ELR (cell line): Measurements from ENCODE around the gene NAV2.

Source experiments
- DNase-seq: peaks from one replicate; pipeline ENCODE4 v3.0.0-alpha.2; 2015; ENCODE audit warnings: low read depth

NAV2 gene

DNA sequence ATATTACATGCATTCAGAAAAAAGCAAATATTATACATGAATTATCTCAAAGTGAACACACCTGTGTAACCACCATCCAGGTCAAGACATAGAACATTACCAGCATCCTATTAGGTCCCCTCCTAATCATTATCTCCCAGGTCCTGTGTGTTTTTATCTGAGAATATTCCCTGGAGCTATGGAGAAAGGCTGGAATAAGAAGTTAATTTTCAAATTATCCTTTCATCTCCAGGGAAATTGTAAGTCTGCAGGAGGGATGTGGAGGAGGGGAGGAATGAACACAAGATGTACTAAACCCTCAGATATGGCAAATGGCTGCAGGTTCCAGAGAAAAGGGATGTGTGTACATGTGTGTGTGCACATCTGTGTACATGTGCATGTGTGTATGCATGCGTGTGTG is 25.2 kb upstream of the NAV2 start:
- no peak for DNase-seq

DNA sequence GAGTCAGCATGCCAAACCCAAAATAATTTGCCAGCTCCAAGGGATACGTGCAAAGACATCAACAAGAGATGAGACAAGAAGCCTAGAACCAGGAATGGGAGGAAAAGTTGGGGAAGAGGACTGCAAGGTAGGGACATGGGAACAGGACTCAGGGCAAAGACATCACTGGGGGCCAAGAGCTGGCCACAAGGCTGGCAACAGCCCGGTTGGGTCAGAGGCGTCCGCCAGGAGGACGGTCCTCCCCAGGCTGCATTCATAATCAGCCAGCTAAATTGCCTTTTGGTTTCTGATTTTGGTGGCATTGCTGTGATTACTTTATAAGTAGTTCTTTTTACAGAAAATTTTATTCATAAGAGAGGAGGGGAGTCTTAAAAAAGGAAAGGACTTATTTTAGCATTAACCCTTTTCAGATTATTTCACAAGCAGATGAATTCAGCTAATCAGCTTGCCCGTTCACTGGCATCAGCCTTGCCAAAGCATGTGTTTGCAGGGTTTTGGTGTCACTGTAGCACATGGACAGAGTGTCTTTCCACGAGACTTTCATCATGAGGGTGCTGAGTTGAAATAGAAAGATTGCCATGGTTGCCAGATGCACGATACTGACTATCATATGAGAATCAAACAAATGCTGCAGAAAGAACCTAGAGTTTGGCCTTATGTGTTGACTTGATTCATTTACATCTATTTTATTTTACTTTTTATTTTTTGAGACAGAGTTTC is 23.2 kb upstream of the NAV2 start:
- DNase-seq, result no peak

DNA sequence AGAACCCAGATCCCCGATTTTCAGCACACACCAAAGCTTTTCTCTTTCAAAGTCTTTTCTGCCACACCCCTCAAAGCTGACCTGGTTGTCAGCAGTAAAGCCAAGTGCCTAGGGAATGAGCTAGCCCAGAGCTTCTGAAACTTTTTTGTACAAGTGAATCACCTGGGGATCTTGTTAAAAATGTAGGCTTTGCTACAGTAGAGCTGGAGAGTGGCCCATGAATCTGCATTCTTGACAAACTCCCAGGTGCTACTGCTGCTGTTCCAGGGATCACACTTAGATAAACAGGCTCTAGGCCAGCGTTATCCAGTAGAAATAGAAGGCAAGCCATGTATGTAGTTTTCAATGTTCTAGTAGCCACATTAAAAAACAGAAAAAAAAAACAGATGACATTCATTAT is 21.8 kb upstream of the NAV2 start:
- no peak for DNase-seq

DNA sequence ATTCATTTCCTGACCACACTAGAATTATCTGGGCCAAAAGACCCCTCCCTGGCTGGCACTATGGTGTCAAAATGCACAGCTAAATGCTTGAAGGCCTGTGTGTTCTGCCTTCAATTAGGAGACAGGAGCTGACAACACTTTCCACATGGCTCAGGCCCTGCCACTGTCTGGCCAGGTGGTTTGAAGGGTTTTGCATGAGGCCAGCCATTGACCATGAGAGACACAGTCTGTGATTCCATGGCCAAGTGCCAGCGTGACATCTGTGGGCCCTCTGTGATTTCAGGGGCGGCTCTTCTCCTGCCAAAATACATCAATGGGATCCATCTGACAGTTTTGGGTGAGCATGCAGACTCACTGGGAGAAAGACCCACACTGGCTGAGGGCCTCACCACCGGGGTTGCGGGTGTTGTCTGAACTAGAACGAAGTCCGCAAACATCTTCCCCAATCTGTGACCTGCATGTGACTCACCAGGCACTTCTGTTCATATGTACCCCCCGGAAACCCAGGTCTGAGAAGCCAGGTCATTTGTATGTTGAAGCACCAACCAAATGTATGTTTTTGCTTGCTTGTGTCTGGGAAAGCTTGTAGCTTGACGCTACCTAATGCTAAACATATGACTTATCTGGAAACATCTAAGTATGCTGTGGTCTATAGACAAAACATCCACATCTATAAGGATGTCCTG is 20.7 kb upstream of the NAV2 start:
- no peak for DNase-seq

DNA sequence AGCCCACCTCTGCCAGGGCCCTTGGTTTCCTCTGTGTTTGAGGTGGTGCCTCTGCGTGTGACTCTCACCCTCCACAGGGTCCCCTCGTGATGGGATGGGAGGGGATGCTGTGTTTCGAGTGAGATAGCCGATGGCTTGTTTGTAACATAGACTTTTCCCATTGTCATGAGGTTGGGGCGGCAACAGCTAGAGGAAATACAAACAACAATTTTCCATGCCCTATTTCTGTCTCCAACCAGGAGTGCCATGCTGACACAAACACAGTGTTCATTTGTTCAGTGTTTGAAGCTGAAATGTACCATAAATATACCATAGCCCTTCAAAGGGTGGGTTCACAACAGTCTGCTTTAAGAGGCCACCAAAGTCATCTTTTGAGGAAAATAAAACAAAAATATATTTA is 19.5 kb upstream of the NAV2 start:
- no peak for DNase-seq

DNA sequence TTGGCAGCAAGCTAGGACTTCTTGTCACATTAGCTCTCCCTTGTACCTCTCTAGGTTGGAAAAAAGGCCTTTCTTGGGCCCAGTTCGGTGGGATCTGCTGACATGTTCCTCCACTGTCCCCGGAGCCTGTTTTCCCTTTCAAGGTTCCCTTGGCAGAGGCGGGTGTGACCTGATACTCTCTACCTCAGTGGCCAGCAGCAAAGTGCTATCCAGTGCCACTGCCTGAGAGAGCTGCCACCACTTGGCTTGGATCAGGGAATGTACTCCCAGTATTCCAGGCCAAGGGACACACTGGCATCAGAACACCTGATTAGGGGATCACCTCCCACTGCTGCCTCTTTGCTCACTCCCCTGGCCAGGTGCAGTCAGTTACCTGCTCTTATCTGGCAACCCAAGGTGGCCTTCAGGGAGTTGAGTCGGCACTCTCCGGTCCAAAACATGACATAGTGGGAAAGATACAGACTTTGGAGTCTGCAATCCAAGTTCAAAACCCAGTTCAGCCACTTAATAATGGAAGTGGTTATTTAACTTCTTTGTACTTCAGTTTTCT is 17.8 kb upstream of the NAV2 start:
- no peak for DNase-seq

DNA sequence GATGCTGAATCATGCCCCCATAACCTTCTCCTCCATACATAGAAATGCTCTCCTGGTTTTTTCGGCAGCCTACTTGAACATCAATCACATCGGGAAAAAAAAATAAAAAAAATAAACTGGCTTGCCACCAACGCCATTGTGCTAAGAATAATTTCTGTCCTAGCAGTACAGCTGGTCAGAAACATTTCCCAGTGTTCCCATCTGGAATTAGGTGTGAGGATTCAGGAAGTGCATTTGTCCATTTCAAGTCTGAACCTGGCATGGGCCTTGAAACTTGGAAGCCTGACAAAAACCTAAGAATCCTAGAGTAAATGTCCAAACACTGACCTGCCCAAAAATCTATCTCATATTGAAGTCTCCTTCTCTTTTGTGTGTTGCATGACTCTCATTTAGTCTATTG is 16.6 kb upstream of the NAV2 start:
- no peak for DNase-seq

DNA sequence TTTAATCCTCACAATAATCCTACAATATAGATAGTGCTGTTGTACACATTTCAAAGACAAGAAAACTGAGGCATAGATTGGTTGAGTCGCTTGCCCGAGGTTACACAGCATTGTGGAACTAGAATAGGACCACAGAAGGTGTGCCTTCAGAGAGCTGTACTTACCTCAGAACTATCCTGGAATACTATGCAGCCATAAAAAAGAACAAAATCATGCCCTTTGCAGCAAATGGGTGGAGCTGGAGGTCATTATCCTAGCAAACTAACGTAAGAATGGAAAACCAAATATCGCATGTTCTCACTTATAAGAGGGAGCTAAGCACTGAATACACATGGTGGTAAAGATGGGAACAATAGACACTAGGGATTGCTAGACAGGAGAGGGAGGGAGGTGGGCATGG is 15.7 kb upstream of the NAV2 start:
- no peak for DNase-seq

DNA sequence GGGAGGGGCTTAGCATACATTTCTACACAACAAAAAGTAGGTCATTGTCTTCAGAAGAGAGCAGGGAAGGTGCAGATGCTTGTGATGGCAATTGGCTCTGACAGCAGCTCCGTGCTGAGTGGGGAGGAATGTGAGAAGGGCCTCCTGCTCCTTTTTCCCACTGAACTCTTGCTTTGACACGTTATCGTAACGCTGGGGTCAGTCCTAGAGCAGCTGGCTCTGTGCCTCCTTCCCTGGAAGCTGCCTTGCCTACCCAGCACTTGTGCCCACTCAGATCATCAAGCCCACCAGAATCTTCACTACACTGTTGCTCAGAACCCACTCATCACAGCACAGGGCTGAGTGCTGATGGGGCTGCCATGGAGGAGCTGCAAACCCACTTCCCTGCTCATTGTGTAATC is 14.9 kb upstream of the NAV2 start:
- DNase-seq, result no peak

DNA sequence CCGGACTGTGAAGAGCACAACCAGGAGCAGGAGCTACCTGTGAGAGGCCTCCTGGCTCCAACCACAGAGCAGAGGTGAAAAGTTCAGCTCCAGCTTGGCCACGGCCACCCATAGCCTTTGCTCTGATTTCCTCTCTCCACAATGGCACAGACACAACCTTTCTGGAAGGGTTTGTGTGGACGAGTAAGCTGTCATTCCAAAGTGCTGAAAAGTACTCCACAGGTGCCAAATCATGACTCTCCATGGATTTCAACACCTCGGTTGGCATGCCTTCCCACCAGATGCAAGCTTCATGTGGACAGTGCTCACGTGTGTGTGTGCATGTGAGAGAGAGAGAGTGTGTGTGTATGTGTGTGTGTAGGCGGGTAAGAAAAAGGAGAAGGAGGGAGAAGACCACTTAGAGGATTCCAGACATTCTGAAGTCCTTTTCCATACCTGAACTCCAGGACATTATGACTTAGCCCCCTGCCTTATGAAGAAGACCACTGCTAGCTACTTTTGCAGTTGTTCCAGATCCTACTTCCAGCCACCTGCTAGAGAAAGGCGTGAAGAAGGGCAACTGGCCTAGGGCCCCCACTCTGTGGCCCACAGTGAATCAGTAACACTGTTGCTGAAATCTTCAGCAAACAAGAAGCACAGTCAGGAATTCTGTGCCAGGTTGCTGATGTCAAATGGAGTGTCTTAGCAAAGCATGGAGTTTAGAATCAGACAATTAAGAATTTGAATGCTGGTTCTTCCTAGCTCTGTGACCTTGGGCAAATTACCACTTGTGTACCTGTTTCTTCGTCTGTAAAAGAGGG is 13.9 kb upstream of the NAV2 start:
- no peak for DNase-seq

DNA sequence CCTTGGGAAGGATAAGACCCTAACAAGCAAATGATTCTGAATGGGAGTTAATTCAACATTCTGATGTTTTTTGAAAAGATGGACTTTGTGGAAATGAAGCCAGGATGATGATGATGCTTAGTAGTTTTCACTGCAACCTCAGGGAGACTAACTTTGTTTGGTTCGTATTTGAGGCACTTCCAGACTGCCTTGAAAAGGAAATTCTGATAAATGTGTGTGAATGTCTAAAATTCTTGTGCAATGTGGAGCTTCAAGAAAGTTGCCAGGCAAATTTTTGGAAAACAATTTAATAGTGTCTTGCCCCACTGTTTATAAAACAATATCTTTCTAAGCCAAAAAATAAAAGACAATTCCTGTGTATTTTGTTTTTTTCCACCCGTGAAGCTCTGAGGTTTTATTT is 11.2 kb upstream of the NAV2 start:
- no peak for DNase-seq

DNA sequence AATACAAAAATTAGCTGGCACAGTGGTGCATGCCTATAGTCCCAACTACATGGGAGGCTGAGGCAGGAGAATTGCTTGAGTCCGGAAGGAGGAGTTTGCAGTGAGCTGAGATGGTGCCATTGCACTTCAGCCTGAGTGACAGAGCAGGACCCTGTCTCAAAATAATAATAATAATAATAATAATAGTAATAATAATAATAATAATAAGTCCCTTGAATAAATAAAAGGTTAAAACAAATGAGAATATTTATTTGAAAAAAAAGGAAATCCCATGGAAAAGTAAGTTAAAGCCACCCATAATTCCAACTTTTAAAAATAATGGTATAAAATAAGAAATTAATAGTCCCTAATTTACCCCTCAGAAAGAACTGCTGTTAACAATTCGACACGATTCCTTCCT is 10.0 kb upstream of the NAV2 start:
- DNase-seq, result no peak

DNA sequence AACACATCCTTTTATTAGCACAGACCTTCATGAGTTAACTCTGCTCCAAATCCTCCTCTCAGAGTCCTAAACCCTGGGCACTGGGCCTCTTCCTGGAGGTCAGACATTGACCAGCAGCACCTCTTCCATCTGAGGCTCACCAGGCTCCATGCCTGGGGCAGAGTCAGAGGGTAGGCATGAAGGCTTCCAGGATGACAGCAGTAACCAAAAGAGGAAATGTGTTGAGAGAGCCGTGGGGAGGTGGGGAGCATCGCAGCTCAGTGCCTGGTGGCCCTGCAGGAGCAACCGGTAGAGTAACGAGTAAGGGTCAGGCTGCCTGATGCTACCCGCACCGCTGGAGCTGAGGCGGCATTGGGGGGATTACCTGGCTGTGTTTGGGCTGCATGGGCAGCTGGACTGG is 9.4 kb upstream of the NAV2 start:
- DNase-seq, result peak; percentile 55

DNA sequence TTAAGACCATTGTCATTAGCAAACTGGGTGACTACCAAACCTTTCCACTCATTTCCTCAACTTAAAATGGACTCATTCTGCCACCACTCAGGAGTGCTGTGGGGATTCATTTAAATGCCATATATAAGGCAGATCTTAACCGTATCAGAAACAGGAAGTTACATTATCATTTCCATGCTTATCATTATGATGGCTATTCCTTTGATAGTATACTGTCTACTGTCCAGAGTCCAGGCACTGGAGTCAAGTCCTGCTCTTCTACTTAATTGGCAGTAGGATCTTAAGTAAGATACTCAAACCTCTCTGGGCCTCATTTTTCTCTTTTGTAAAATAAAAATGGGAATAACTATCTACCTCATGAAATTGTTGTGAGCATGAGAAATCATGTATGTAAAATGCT is 8.4 kb upstream of the NAV2 start:
- no peak for DNase-seq

DNA sequence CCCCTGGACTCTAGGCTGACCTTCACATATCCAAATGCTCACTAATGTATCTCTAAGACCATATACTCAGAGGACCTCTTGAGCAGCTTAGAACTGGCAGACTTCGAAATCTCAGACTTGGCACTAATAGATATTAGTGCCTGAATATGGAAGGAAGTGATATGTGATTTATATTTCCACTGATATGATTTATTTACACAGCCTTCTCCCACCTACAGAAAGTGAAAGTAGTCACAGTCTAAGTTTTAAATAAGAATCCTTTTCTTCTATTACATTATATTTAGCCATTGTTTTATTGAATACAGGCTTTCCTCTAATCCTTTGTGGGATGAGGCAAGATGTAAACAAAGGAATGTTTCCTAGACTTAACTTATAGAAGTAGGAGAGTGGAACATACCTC is 6.7 kb upstream of the NAV2 start:
- DNase-seq, result no peak

DNA sequence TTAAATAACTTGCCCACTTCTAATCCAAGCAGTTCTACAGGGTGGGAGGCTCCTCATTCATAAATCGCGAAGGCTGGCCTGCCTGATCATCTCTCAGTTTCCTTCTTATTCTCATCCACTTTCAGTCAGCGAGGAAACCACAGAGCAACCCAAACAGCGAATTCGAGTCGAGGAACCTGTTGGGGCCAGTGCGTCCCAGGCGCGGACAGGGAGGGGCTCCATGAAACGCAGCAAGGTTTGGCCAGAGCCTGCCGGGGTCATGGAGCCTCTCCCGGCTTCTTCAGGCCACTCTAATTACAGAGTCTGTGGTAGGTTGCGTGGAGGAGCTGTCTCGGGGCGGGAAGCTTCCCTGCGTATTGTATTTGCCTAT is 741 bp upstream of the NAV2 start:
- no peak for DNase-seq

DNA sequence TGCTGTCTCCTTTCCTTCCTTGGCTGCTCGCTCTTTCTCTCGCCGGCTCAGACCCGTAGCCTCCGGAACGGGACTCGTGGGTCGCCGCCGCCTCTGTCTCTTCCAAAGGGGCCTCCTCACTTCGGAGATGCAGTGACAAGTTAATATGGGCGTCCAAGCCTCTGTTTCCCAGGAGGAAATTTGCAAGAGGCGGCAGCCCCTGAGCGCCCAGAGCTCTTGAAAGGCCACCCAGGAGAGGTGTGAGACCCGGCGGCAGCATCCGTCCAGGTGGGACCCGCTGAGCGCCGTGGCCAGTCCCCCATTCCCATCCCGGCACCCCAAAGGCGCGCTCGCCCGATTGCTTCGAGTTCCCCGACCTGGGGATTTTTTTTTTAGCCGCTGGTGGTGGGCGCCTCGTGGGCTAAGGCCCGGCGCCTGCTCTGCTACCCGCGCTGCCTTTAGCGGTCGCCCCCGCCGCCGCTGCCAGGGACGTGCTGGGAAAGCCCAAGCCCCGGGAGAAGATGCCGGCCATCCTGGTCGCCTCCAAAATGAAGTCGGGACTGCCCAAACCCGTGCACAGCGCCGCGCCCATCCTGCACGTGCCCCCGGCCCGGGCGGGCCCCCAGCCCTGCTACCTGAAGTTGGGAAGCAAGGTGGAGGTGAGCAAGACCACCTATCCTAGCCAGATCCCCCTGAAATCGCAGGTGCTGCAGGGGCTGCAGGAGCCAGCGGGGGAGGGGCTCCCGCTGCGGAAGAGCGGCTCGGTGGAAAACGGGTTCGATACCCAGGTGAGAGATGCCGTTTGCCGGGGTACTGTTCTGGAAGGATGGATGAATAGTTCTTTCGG is 772 bp downstream of the NAV2 start:
- peak; percentile 33 for DNase-seq

DNA sequence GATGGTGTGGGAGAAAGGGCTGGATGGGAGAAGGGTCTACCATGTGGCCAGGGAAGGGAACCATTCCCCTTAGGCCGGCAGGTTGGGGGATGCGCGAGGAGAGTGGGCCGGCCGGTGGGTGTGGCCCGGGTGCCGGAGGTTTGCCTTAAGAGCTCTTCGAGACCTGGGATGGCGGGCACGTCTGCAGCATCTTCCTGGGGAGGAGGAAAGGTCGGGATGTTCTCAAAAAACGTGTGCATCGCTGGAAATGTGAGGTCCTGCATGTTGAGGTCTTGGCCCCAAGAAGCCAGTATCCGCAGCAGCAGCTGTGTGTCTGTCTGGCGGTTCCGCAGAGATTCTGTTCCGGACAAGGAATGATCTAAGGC is 1.4 kb downstream of the NAV2 start:
- DNase-seq, result peak; percentile 72

DNA sequence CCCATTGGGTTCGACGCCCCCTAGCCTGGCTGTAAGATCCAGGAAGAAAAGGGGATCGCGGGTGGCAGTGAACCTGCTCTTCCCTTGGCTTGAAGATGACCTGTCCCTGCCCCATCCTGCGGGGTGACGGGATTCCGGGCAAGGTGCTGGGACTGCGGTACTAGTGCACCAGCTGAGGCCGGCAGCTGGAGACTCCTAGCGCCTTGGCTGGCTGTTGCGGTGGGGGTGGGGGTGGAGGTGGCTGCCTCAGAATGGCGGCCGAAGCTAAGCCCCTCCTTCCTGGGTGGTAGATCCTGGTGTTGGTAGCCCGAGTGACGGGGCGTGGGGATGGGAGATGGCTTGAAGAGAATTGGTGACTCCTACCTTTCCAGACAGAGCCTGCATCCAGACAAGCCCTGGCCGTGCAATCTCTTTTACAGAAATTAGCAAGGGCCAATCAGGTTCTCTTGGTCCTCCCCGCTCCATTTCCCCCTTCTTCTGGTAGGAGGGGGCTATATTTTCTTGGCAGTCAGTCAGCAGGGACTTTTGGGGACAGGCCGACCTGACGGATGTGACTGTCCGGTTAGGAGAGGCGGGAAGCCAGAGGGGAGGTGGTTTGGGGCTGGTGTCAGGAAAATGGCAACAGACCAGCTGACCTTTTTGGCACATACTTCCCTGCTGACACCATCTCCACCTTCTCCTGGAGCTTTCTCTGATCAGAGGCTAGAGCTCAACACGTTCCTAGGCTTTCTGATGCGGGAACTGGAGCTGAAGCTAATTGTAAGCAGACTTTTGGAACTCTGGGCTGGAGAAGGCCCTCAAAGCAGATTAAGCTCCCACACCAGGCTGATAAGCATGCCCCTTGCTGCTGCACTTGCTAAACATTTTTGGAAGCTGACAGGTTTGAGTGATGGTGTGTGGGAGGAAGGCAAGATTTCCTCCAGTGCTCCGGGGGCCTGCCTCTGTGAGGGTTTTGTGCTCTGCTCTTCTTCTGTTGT is 2.0 kb downstream of the NAV2 start:
- DNase-seq, result peak; percentile 88

DNA sequence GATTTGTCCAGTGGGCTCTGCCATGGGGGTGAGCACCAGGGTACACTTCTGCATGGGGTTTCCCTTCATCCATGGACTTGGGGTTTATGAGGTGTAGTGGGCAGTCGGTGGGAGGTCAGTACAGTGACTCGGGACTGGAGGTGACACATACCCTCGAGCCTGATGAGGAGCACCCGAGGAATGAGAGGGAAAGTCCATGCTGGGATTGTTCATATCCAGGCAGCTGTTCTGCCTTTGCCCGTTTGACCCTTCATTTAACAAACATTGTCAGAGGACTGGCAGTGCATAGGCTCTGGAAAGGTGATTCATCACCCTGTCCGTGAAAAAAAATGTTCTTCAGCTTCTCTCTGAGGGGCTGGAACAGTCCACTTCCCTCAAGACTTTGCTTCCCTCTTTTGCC is 2.7 kb downstream of the NAV2 start:
- DNase-seq, result peak; percentile 98

DNA sequence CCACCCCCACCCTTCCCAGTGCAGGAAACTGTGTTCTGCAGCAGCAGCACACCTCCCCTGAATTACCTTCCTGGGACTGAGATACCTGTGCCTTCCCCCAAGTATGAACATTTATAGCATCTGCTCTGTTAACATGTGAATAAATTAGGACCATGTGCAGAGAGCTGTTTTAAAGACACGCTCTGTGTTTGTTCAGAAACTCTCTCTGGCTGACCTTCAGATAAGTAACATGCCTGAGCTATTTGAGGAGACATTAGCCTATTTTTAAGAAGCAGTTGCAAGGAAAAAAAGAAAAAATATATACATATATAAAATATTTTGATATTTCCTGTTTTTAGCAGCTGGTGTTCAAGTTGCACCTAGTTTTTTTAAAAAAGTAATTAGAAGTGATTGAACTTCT is 5.4 kb downstream of the NAV2 start:
- DNase-seq, result no peak
